NCI-H748 (cell line): ENCODE results near the gene HTR2C.
"Not testable (repeated sequence)": the region's sequence is repeated elsewhere in the genome, so short reads cannot be mapped to it uniquely, and the experiment has no call there.

Source experiments
- DNase-seq: peaks from one replicate; lab custom pipeline; 2025; ENCODE audit not compliant: unreplicated experiment; lab: John Stamatoyannopoulos, UW

HTR2C gene

GRCh38 chrX:114710571-114710970 is 126.7 kb downstream of the HTR2C start:
- DNase-seq, result no peak

- no peak for DNase-seq
Measured at GRCh38 chrX:114712466-114712865, 128.6 kb downstream of the HTR2C start.

- DNase-seq, result no peak
Measured at GRCh38 chrX:114715096-114715495, 131.2 kb downstream of the HTR2C start.

GRCh38 chrX:114717921-114718320 is 134.0 kb downstream of the HTR2C start:
- no peak for DNase-seq

- no peak for DNase-seq
Measured at GRCh38 chrX:114766541-114766940, 182.7 kb downstream of the HTR2C start.

- no peak for DNase-seq
Measured at GRCh38 chrX:114774691-114775090, 190.8 kb downstream of the HTR2C start.

- DNase-seq, result no peak
Measured at GRCh38 chrX:114782925-114783324, 199.0 kb downstream of the HTR2C start.

- DNase-seq, result no peak
Measured at GRCh38 chrX:114787061-114787460, 203.2 kb downstream of the HTR2C start.

GRCh38 chrX:114797494-114797893 is 213.6 kb downstream of the HTR2C start:
- DNase-seq, result no peak

GRCh38 chrX:114798907-114799306 is 215.0 kb downstream of the HTR2C start:
- DNase-seq, result no peak

GRCh38 chrX:114800719-114801118 is 216.8 kb downstream of the HTR2C start:
- no peak for DNase-seq

GRCh38 chrX:114819509-114819908 is 235.6 kb downstream of the HTR2C start:
- no peak for DNase-seq

GRCh38 chrX:114841051-114841450 is 257.2 kb downstream of the HTR2C start:
- DNase-seq, result no peak

- no peak for DNase-seq
Measured at GRCh38 chrX:114842181-114842580, 258.3 kb downstream of the HTR2C start.

GRCh38 chrX:114889481-114889880 is 305.6 kb downstream of the HTR2C start:
- no peak for DNase-seq

GRCh38 chrX:114903618-114904017 is 319.7 kb downstream of the HTR2C start:
- DNase-seq, result no peak

- DNase-seq, result no peak
Measured at GRCh38 chrX:114905251-114905650, 321.4 kb downstream of the HTR2C start.

- DNase-seq, result peak; percentile 9
Measured at GRCh38 chrX:114906984-114907510, 323.2 kb downstream of the HTR2C start.

- DNase-seq, result no peak
Measured at GRCh38 chrX:114924423-114924822, 340.5 kb downstream of the HTR2C start.

- DNase-seq, result no peak
Measured at GRCh38 chrX:114924856-114925255, 341.0 kb downstream of the HTR2C start.

- DNase-seq, result no peak
Measured at GRCh38 chrX:114930227-114930626, 346.3 kb downstream of the HTR2C start.

GRCh38 chrX:114932550-114932949 is 348.7 kb downstream of the HTR2C start:
- no peak for DNase-seq

- DNase-seq, result not testable (repeated sequence)
Measured at GRCh38 chrX:114933291-114933690, 349.4 kb downstream of the HTR2C start.

- not testable (repeated sequence) for DNase-seq
Measured at GRCh38 chrX:114937090-114937489, 353.2 kb downstream of the HTR2C start.
